GM12873 (cell line): ENCODE results near the gene FBL.

Experiments
- CTCF ChIP-seq: IDR thresholded peaks from 2 replicates; pipeline ENCODE4 v1.5.1; 2012; ENCODE audit warnings: low read depth, mild to moderate bottlenecking, moderate library complexity, low read length, control low read depth; ENCODE audit not compliant: insufficient read depth; ENCODE audit errors: missing control alignments

The FBL gene

GRCh38 chr19:39830847-39831246 lies 15.3 kb downstream of the FBL start:
- no peak for TF ChIP-seq CTCF

- no peak for TF ChIP-seq CTCF
Measured at GRCh38 chr19:39830406-39830805, 15.8 kb downstream of the FBL start.

- no peak for TF ChIP-seq CTCF
Measured at GRCh38 chr19:39829702-39830275, 16.4 kb downstream of the FBL start.

- TF ChIP-seq CTCF, result no peak
Measured at GRCh38 chr19:39828654-39829032, 17.5 kb downstream of the FBL start.

GRCh38 chr19:39828015-39828653 lies 18.0 kb downstream of the FBL start:
- no peak for TF ChIP-seq CTCF

GRCh38 chr19:39827216-39827615 lies 19.0 kb downstream of the FBL start:
- TF ChIP-seq CTCF, result no peak

GRCh38 chr19:39826311-39826945 lies 19.8 kb downstream of the FBL start:
- TF ChIP-seq CTCF, result no peak
